Right lobe of liver (tissue), 6 donors: ENCODE results near the gene RAB3IP. TPM values are rescaled to one million over a fixed set of nuclear protein-coding genes. Genes with fewer than 3 reads are reported as not detected.

Experiments used
- ATAC-seq, 4 donors: fragments of 200-7000 bp; cut with Tn5 transposase; one replicate each; pipeline ENCODE4 v1.9.1; 2020; ENCODE audit warnings: mild to moderate bottlenecking in 4 of 4, moderate library complexity in 4 of 4
- DNase-seq, 3 donors: peaks; one replicate each; pipeline ENCODE4 v3.0.0-alpha.2; 2020
- H3K27ac ChIP-seq, 3 donors: fragments of 200-600 bp; one replicate each; pipeline ENCODE4 v1.8.0; 2022
- H3K27me3 ChIP-seq, 2 donors: fragments of 200-600 bp; one replicate each; pipeline ENCODE4 v1.8.0; 2022
- H3K36me3 ChIP-seq, 4 donors: fragments of 200-600 bp; sonication (generic) in 1 of 4; one replicate each; pipeline versions ENCODE4 v1.5.1 to v1.8.0; 2017 to 2022; ENCODE audit warnings: control low read depth in 1 of 4
- H3K4me1 ChIP-seq, 4 donors: fragments of 200-600 bp; sonication (generic) in 1 of 4; one replicate each; pipeline versions ENCODE4 v1.5.1 to v1.8.0; 2017 to 2022; ENCODE audit warnings: control low read depth in 1 of 4
- H3K4me3 ChIP-seq, 3 donors: fragments of 200-600 bp; one replicate each; pipeline ENCODE4 v1.8.0; 2022
- H3K9me3 ChIP-seq, 4 donors: fragments of 200-600 bp; sonication (generic) in 1 of 4; one replicate each; pipeline versions ENCODE4 v1.5.1 to v1.8.0; 2017 to 2022; ENCODE audit warnings: control low read depth in 1 of 4
- CTCF ChIP-seq, 4 donors: fragments of 200-600 bp in 3 of 4; fragments of 450-650 bp in 1 of 4; IDR thresholded peaks; one replicate each; pipeline versions ENCODE4 v1.5.1 to v1.8.0; 2016 to 2022; ENCODE audit warnings: antibody characterized with exemption in 4 of 4, mild to moderate bottlenecking in 2 of 4
- POLR2A ChIP-seq: fragments of 450-650 bp; IDR thresholded peaks from one replicate; pipeline ENCODE4 v1.6.1; 2017; ENCODE audit warnings: antibody characterized with exemption, mild to moderate bottlenecking
- WGBS: methylation state at CpG from one replicate; pipeline ENCODE4 v1.1.6; 2018; ENCODE audit warnings: low coverage, low lambda C conversion rate; ENCODE audit not compliant: insufficient coverage; ENCODE audit errors: missing lambda C conversion rate; 5-methylcytosine and 5-hydroxymethylcytosine counted together
- intact Hi-C, 2 donors: fragments of 100-400 bp; cut with DNase I; formaldehyde crosslinking; loops; one replicate each; pipeline versions ENCODE4 v1.11.2 to v1.14.1; 2022
- total RNA-seq, 6 experiments: library from RNA; depleted of rRNA in 2 of 6; stranded (reverse); fragments of >200 nt in 2 of 6; fragmentation: NEBNext Ultra II Directional in 3 of 6; extraction: Animal tissue kit (Norgen Biotek cat#: 25700) in 3 of 6; gene quantifications; one replicate each; pipeline versions ENCODE4 v1.1.0 to v1.2.4, GENCODE V29; 2016 to 2023
- donor health status: DM: no; HTN: yes; CAD: no.
- donor health status: DM: no; HTN: no; CAD: no.
- donor health status: DM: no; HTN: no; CAD: no.
- donor health status: DM: no; HTN: yes; CAD: no.
- donor health status: DM: no; HTN: yes; CAD: no.

The RAB3IP gene
- total RNA-seq, 6 experiments from 2014 or later = 13.8 to 16.7 (median 14.5) TPM

- H3K4me1 ChIP-seq = no peaks in the 10 kb centered on the region
- no peaks in the 10 kb centered on the region for H3K36me3 ChIP-seq
- 57% methylated on average over 3 of the region's 3 CpGs for WGBS
- H3K9me3 ChIP-seq = no peaks in the 10 kb centered on the region
- ATAC-seq (no peak), DNase-seq (no peak)
- no peak overlapping the region for H3K4me3 ChIP-seq
- intact Hi-C loops = no loop called here
- TF ChIP-seq CTCF (IDR thresholded peaks at IDR 0.05) = no peak
- no peak for TF ChIP-seq POLR2A
- H3K27ac ChIP-seq = no peak overlapping the region
- H3K27me3 ChIP-seq = no peaks in the 10 kb centered on the region
Observed at GRCh38 chr12:69720750-69721149, 17.9 kb upstream of the RAB3IP start.

DNA sequence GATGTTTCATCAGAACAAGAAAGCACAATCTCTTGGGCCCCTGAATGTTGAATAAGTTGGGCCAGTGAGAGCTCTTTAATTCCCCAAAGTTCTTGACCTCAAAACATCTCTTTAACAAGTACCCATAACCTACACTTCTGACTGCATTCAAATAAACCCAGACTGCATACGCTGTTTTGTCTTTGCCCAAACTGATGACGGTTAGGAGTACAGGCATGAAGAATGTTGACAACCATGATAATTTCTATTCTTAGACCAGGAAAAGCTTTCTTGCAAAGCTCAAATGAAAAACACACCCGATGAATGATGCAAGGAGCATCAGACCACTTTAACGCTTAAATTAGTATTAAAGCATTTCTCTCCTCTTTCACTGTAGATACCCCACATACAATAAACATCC is 11.7 kb upstream of the RAB3IP start:
- no peak overlapping the region for H3K27ac ChIP-seq
- H3K36me3 ChIP-seq = no peaks in the 10 kb centered on the region
- DNase-seq (no peak), ATAC-seq (no peak)
- no peaks in the 10 kb centered on the region for H3K4me1 ChIP-seq
- intact Hi-C loops = no loop called here
- TF ChIP-seq CTCF (IDR thresholded peaks at IDR 0.05) = no peak
- TF ChIP-seq POLR2A = no peak
- no peak overlapping the region for H3K4me3 ChIP-seq
- no peaks in the 10 kb centered on the region for H3K27me3 ChIP-seq
- no peaks in the 10 kb centered on the region for H3K9me3 ChIP-seq
- 80% methylated on average over 3 of the region's 4 CpGs for WGBS

GRCh38 chr12:69732088-69732487 is 6.6 kb upstream of the RAB3IP start:
- H3K4me1 ChIP-seq = no peaks in the 10 kb centered on the region
- DNase-seq (no peak), ATAC-seq (no peak)
- no CpG with 5 or more reads among the region's 1 CpG for WGBS
- no peak overlapping the region for H3K27ac ChIP-seq
- H3K9me3 ChIP-seq = no peaks in the 10 kb centered on the region
- no peaks in the 10 kb centered on the region for H3K27me3 ChIP-seq
- no peak overlapping the region for H3K4me3 ChIP-seq
- intact Hi-C loops = no loop called here
- no peaks in the 10 kb centered on the region for H3K36me3 ChIP-seq
- no peak for TF ChIP-seq CTCF (IDR thresholded peaks at IDR 0.05)
- no peak for TF ChIP-seq POLR2A

DNA sequence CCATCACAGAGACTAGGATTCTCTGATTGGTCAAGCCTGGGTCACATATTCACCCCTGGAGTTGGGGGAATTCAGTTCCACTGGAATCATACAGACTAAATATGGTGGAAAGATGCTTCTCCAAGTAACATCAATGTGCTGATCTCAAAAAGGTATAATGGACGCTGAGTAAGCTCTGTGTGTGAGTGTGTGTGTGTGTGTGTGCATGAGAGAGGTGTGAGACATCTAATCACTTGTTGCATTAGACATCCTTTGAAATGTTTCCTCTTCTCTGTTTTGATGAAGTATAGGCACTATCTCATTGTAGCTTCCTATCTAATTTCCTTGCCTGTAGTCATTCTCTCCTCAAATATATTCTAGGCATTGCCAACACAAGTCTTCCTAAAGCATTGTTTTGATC is 5.0 kb upstream of the RAB3IP start:
- Histone ChIP-seq H3K9me3 (no peaks in the 10 kb centered on the region), H3K36me3 (no peaks in the 10 kb centered on the region), H3K4me1 (peaks cover 0 to 4% (median 0%) of the 10 kb centered on the region in 4 donors), H3K4me3 (no peak overlapping the region), H3K27me3 (no peaks in the 10 kb centered on the region), H3K27ac (no peak overlapping the region)
- TF ChIP-seq POLR2A (no peak), CTCF (IDR thresholded peaks at IDR 0.05) (no peak)
- no peak for DNase-seq
- ATAC-seq = no peak
- 17% methylated on average over 1 of the region's 1 CpG for WGBS
- intact Hi-C loops = no loop called here
